Astrocyte (in vitro differentiated cells and primary cell): Measurements from ENCODE around the gene AGBL4. TPM values are rescaled to one million over a fixed set of nuclear protein-coding genes. Genes with fewer than 3 reads are reported as not detected.

Experiments used
- DNase-seq: peaks from one replicate; pipeline ENCODE4 v3.0.0-alpha.2; 2010; ENCODE audit warnings: low read depth
- FAIRE-seq: peaks from 2 replicates; lab custom pipeline; 2011; peaks lifted over from hg19 to GRCh38; lab: Jason Lieb, UNC
- H2AFZ ChIP-seq: 2 replicates; pipeline ENCODE4 v1.6.0; 2012; ENCODE audit warnings: low read depth, low read length, inconsistent platforms
- H3K27ac ChIP-seq: 2 replicates; pipeline ENCODE4 v1.5.1; 2011; ENCODE audit warnings: low read depth, low read length, inconsistent platforms
- H3K27me3 ChIP-seq: 2 replicates; pipeline ENCODE4 v1.6.0; 2011; ENCODE audit warnings: low read length, inconsistent platforms; ENCODE audit not compliant: insufficient read depth
- H3K36me3 ChIP-seq: 2 replicates; pipeline ENCODE4 v1.5.1; 2011; ENCODE audit warnings: low read length, inconsistent platforms; ENCODE audit not compliant: insufficient read depth
- H3K4me1 ChIP-seq: 2 replicates; pipeline ENCODE4 v1.5.1; 2011; ENCODE audit warnings: low read length, inconsistent platforms; ENCODE audit not compliant: insufficient read depth
- H3K4me2 ChIP-seq: 2 replicates; pipeline ENCODE4 v1.6.0; 2012; ENCODE audit warnings: low read length, inconsistent platforms
- H3K4me3 ChIP-seq: 2 replicates; pipeline ENCODE4 v1.5.1; 2011; ENCODE audit warnings: low read depth, mild to moderate bottlenecking, low read length, inconsistent platforms; ENCODE audit not compliant: insufficient read depth
- H3K79me2 ChIP-seq: 2 replicates; pipeline ENCODE4 v1.6.0; 2012; ENCODE audit warnings: mild to moderate bottlenecking, low read length, inconsistent platforms; ENCODE audit not compliant: insufficient read depth
- H3K9ac ChIP-seq: 2 replicates; pipeline ENCODE4 v1.6.0; 2012; ENCODE audit warnings: mild to moderate bottlenecking, low read length, inconsistent platforms
- H3K9me3 ChIP-seq: 2 replicates; pipeline ENCODE4 v1.5.1; 2012; ENCODE audit warnings: low read depth, mild to moderate bottlenecking, low read length, inconsistent platforms; ENCODE audit not compliant: insufficient read depth
- H4K20me1 ChIP-seq: 2 replicates; pipeline ENCODE4 v1.6.0; 2012; ENCODE audit warnings: low read length, inconsistent platforms; ENCODE audit not compliant: insufficient read depth
- H3K27ac Mint-ChIP-seq: one replicate; pipeline ENCODE4 v1.8.0; 2021; ENCODE audit warnings: mild to moderate bottlenecking, mixed read lengths; ENCODE audit not compliant: unreplicated experiment
- H3K27me3 Mint-ChIP-seq: one replicate; pipeline ENCODE4 v1.8.0; 2021; ENCODE audit warnings: low read depth, mixed read lengths; ENCODE audit not compliant: unreplicated experiment
- H3K36me3 Mint-ChIP-seq: one replicate; pipeline ENCODE4 v1.8.0; 2021; ENCODE audit warnings: low read depth, mixed read lengths; ENCODE audit not compliant: unreplicated experiment
- H3K4me1 Mint-ChIP-seq: one replicate; pipeline ENCODE4 v1.8.0; 2021; ENCODE audit warnings: low read depth, mixed read lengths; ENCODE audit not compliant: unreplicated experiment
- H3K4me3 Mint-ChIP-seq: one replicate; pipeline ENCODE4 v1.8.0; 2021; ENCODE audit warnings: mild to moderate bottlenecking, moderate library complexity, mixed read lengths; ENCODE audit not compliant: unreplicated experiment
- H3K9me3 Mint-ChIP-seq: one replicate; pipeline ENCODE4 v1.8.0; 2021; ENCODE audit warnings: mild to moderate bottlenecking, mixed read lengths; ENCODE audit not compliant: unreplicated experiment
- EZH2 ChIP-seq: IDR thresholded peaks from 2 replicates; pipeline ENCODE4 v1.6.1; 2012; ENCODE audit warnings: mild to moderate bottlenecking, low read length, inconsistent platforms; ENCODE audit not compliant: insufficient read depth
- total RNA-seq: library from RNA; stranded (reverse); gene quantifications from 2 replicates; pipeline ENCODE4 v1.2.1, GENCODE V29; 2021
- TF ChIP-seq, protein P1 (sequence below): IDR thresholded peaks from 2 replicates; pipeline ENCODE4 v1.5.1; 2011; ENCODE audit warnings: low read depth, mild to moderate bottlenecking, inconsistent platforms, low read length, moderate library complexity; ENCODE audit not compliant: insufficient read depth

AGBL4 gene
- total RNA-seq, 1 donor from 2014 or later = not detected

DNA sequence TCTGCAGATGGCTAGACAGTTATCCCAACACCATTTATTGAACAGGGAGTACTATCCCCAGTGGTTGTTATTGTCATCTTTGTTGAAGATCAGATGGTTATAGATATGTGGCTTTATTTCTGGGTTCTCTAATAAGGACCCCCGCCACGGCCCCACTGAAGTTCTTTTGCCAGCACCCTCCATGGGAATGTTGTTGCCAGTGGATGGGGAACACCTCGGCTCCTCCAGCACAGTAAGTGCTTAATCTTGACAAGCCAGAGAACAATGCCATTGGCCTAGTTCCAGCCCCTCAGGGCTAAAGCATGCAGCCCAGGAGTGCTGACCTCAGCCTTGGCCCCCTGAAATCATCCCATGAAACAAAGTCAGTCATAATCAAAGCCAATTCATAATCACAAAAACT lies 337.6 kb downstream of the AGBL4 start:
- Histone ChIP-seq H3K9ac (no peak overlapping the region), H3K9me3 (no peaks in the 10 kb centered on the region), H3K4me2 (no peak overlapping the region), H3K27me3 (no peaks in the 10 kb centered on the region), H3K4me1 (no peaks in the 10 kb centered on the region), H2AFZ (no peak overlapping the region), H3K4me3 (no peak overlapping the region), H3K79me2 (no peaks in the 10 kb centered on the region), H4K20me1 (no peaks in the 10 kb centered on the region), H3K36me3 (no peaks in the 10 kb centered on the region), H3K27ac (no peak overlapping the region)
- Mint-ChIP-seq H3K4me1 (no peaks in the 10 kb centered on the region), H3K36me3 (no peaks in the 10 kb centered on the region), H3K4me3 (no peak overlapping the region), H3K9me3 (peaks cover 6% of the 10 kb centered on the region), H3K27ac (no peak overlapping the region), H3K27me3 (no peaks in the 10 kb centered on the region)
- DNase-seq (no peak), FAIRE-seq (no peak)
- TF ChIP-seq, protein P1, sequence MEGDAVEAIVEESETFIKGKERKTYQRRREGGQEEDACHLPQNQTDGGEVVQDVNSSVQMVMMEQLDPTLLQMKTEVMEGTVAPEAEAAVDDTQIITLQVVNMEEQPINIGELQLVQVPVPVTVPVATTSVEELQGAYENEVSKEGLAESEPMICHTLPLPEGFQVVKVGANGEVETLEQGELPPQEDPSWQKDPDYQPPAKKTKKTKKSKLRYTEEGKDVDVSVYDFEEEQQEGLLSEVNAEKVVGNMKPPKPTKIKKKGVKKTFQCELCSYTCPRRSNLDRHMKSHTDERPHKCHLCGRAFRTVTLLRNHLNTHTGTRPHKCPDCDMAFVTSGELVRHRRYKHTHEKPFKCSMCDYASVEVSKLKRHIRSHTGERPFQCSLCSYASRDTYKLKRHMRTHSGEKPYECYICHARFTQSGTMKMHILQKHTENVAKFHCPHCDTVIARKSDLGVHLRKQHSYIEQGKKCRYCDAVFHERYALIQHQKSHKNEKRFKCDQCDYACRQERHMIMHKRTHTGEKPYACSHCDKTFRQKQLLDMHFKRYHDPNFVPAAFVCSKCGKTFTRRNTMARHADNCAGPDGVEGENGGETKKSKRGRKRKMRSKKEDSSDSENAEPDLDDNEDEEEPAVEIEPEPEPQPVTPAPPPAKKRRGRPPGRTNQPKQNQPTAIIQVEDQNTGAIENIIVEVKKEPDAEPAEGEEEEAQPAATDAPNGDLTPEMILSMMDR = no peak
- no peak for TF ChIP-seq EZH2

GRCh38 chr1:49677706-49678105 lies 346.0 kb downstream of the AGBL4 start:
- H3K27ac Mint-ChIP-seq = no peak overlapping the region
- H3K36me3 ChIP-seq = no peaks in the 10 kb centered on the region
- no peaks in the 10 kb centered on the region for H3K9me3 ChIP-seq
- peaks cover 3% of the 10 kb centered on the region for H3K9me3 Mint-ChIP-seq
- no peak for FAIRE-seq
- H3K27ac ChIP-seq = no peak overlapping the region
- no peaks in the 10 kb centered on the region for H3K79me2 ChIP-seq
- H3K4me1 Mint-ChIP-seq = no peaks in the 10 kb centered on the region
- no peak for DNase-seq
- H3K9ac ChIP-seq = no peak overlapping the region
- H4K20me1 ChIP-seq = no peaks in the 10 kb centered on the region
- H3K27me3 ChIP-seq = no peaks in the 10 kb centered on the region
- TF ChIP-seq, protein P1 = no peak
- no peak for TF ChIP-seq EZH2
- H2AFZ ChIP-seq = no peak overlapping the region
- no peak overlapping the region for H3K4me3 Mint-ChIP-seq
- H3K4me1 ChIP-seq = no peaks in the 10 kb centered on the region
- no peak overlapping the region for H3K4me2 ChIP-seq
- no peaks in the 10 kb centered on the region for H3K27me3 Mint-ChIP-seq
- H3K36me3 Mint-ChIP-seq = no peaks in the 10 kb centered on the region
- no peak overlapping the region for H3K4me3 ChIP-seq

- Mint-ChIP-seq H3K4me3 (no peak overlapping the region), H3K4me1 (no peaks in the 10 kb centered on the region), H3K36me3 (no peaks in the 10 kb centered on the region), H3K27me3 (no peaks in the 10 kb centered on the region), H3K9me3 (peaks cover 6% of the 10 kb centered on the region), H3K27ac (no peak overlapping the region)
- Histone ChIP-seq H3K27ac (no peak overlapping the region), H3K4me1 (no peaks in the 10 kb centered on the region), H3K4me2 (no peak overlapping the region), H3K4me3 (no peak overlapping the region), H3K27me3 (no peaks in the 10 kb centered on the region), H4K20me1 (no peaks in the 10 kb centered on the region), H3K9ac (no peak overlapping the region), H2AFZ (no peak overlapping the region), H3K79me2 (no peaks in the 10 kb centered on the region), H3K9me3 (no peaks in the 10 kb centered on the region), H3K36me3 (no peaks in the 10 kb centered on the region)
- no peak for TF ChIP-seq EZH2
- TF ChIP-seq, protein P1 = no peak
- DNase-seq (no peak), FAIRE-seq (no peak)
Observed at GRCh38 chr1:49651136-49651535, 372.6 kb downstream of the AGBL4 start.
